ENCODE measurements around the gene GPR33. TPM values are rescaled to one million over a fixed set of nuclear protein-coding genes. Genes with fewer than 3 reads are reported as not detected.

The GPR33 gene
- total and polyA plus RNA-seq, 2 donors (not counting 1 experiment from before 2014, with no cell fraction given) = not detected

GRCh38 chr14:31489691-31490090 lies 1.9 kb upstream of the GPR33 start:
- Histone ChIP-seq H4K20me1 (ENCODE audit: control insufficient read depth, extremely low read depth, insufficient read depth, low read length) (no peaks in the 10 kb centered on the region), H2AFZ (ENCODE audit: low read length) (no peak overlapping the region), H3K4me1 (ENCODE audit: control insufficient read depth, extremely low read depth, insufficient read depth, low read length) (no peaks in the 10 kb centered on the region), H3K9me3 (ENCODE audit: control insufficient read depth, insufficient read depth, low read depth, low read length) (no peaks in the 10 kb centered on the region), H3K9ac (ENCODE audit: insufficient read depth, low read length) (no peak overlapping the region), H3K27me3 (ENCODE audit: control insufficient read depth, insufficient read depth, low read length) (peaks cover 3% of the 10 kb centered on the region), H3K27ac (ENCODE audit: insufficient read depth, low read length) (no peak overlapping the region), H3K4me2 (ENCODE audit: extremely low read depth, insufficient read depth, low read length) (no peak overlapping the region), H3K4me3 (replicated peaks in 1 of 4; ENCODE audit: control extremely low read depth in 1 of 4, insufficient read depth in 1 of 4, low read depth in 3 of 4, low read length in 4 of 4) (no peak overlapping the region), H3K79me2 (ENCODE audit: control insufficient read depth, insufficient read depth, low read length) (no peaks in the 10 kb centered on the region), H3K36me3 (ENCODE audit: control insufficient read depth, insufficient read depth, low read length) (no peaks in the 10 kb centered on the region)
- TF ChIP-seq CTCF (conservative IDR thresholded peaks at IDR 0.05 in 1 of 2, IDR thresholded peaks at IDR 0.05 in 1 of 2; ENCODE audit: low read depth in 1 of 2, low read length in 2 of 2) (no peak), EZH2 (IDR thresholded peaks at IDR 0.05; ENCODE audit: low read length, missing control alignments) (no peak)
- DNase-seq (ENCODE audit: low read depth in 2 of 2) = no peak

- Histone ChIP-seq H3K9ac (ENCODE audit: insufficient read depth, low read length) (no peak overlapping the region), H2AFZ (ENCODE audit: low read length) (no peak overlapping the region), H3K27ac (ENCODE audit: insufficient read depth, low read length) (no peak overlapping the region), H3K36me3 (ENCODE audit: control insufficient read depth, insufficient read depth, low read length) (no peaks in the 10 kb centered on the region), H3K79me2 (ENCODE audit: control insufficient read depth, insufficient read depth, low read length) (no peaks in the 10 kb centered on the region), H3K4me3 (replicated peaks in 1 of 4; ENCODE audit: control extremely low read depth in 1 of 4, insufficient read depth in 1 of 4, low read depth in 3 of 4, low read length in 4 of 4) (no peak overlapping the region), H3K9me3 (ENCODE audit: control insufficient read depth, insufficient read depth, low read depth, low read length) (no peaks in the 10 kb centered on the region), H3K27me3 (ENCODE audit: control insufficient read depth, insufficient read depth, low read length) (no peaks in the 10 kb centered on the region), H4K20me1 (ENCODE audit: control insufficient read depth, extremely low read depth, insufficient read depth, low read length) (no peaks in the 10 kb centered on the region), H3K4me2 (ENCODE audit: extremely low read depth, insufficient read depth, low read length) (no peak overlapping the region), H3K4me1 (ENCODE audit: control insufficient read depth, extremely low read depth, insufficient read depth, low read length) (no peaks in the 10 kb centered on the region)
- DNase-seq (ENCODE audit: low read depth in 2 of 2) = no peak
- TF ChIP-seq EZH2 (IDR thresholded peaks at IDR 0.05; ENCODE audit: low read length, missing control alignments) (no peak), CTCF (conservative IDR thresholded peaks at IDR 0.05 in 1 of 2, IDR thresholded peaks at IDR 0.05 in 1 of 2; ENCODE audit: low read depth in 1 of 2, low read length in 2 of 2) (no peak)
Observed at GRCh38 chr14:31486764-31487163, 1.1 kb downstream of the GPR33 start.

GRCh38 chr14:31484754-31485153 lies 3.1 kb downstream of the GPR33 start:
- Histone ChIP-seq H3K4me3 (replicated peaks in 1 of 4; ENCODE audit: control extremely low read depth in 1 of 4, insufficient read depth in 1 of 4, low read depth in 3 of 4, low read length in 4 of 4) (no peak overlapping the region), H3K27me3 (ENCODE audit: control insufficient read depth, insufficient read depth, low read length) (no peaks in the 10 kb centered on the region), H3K36me3 (ENCODE audit: control insufficient read depth, insufficient read depth, low read length) (no peaks in the 10 kb centered on the region), H3K4me1 (ENCODE audit: control insufficient read depth, extremely low read depth, insufficient read depth, low read length) (no peaks in the 10 kb centered on the region), H3K9ac (ENCODE audit: insufficient read depth, low read length) (no peak overlapping the region), H3K4me2 (ENCODE audit: extremely low read depth, insufficient read depth, low read length) (no peak overlapping the region), H2AFZ (ENCODE audit: low read length) (no peak overlapping the region), H3K27ac (ENCODE audit: insufficient read depth, low read length) (no peak overlapping the region), H3K9me3 (ENCODE audit: control insufficient read depth, insufficient read depth, low read depth, low read length) (no peaks in the 10 kb centered on the region), H4K20me1 (ENCODE audit: control insufficient read depth, extremely low read depth, insufficient read depth, low read length) (no peaks in the 10 kb centered on the region), H3K79me2 (ENCODE audit: control insufficient read depth, insufficient read depth, low read length) (no peaks in the 10 kb centered on the region)
- no peak for TF ChIP-seq CTCF (conservative IDR thresholded peaks at IDR 0.05 in 1 of 2, IDR thresholded peaks at IDR 0.05 in 1 of 2; ENCODE audit: low read depth in 1 of 2, low read length in 2 of 2)
- no peak for TF ChIP-seq EZH2 (IDR thresholded peaks at IDR 0.05; ENCODE audit: low read length, missing control alignments)
- DNase-seq (ENCODE audit: low read depth in 2 of 2) = no peak

Measured in fibroblast of lung (primary cell).